OCI-LY3 (cell line): ENCODE data around the gene C16orf74.

ENCODE experiments used
- H2AFZ ChIP-seq: fragments of 200-600, 300-600 bp; shearing (Covaris generic); 2 replicates; pipeline ENCODE4 v1.6.0; 2014; ENCODE audit warnings: antibody characterized with exemption, low read depth, low read length
- H3K27ac ChIP-seq: fragments of 200-600, 300-600 bp; sonication (generic); 2 replicates; pipeline ENCODE4 v1.5.1; 2014; ENCODE audit warnings: mild to moderate bottlenecking, low read length, moderate library complexity, mixed read lengths
- H3K27me3 ChIP-seq: fragments of 200-600, 300-600 bp; sonication (generic); 2 replicates; pipeline ENCODE4 v1.6.1; 2014; ENCODE audit warnings: low read depth, low read length, mixed read lengths
- H3K36me3 ChIP-seq: fragments of 200-600, 300-600 bp; sonication (generic); replicated peaks from 2 replicates; pipeline ENCODE3; 2014; ENCODE audit warnings: low read depth, low read length, mixed read lengths
- H3K4me1 ChIP-seq: fragments of 300-600, 200-600 bp; sonication (generic); 2 replicates; pipeline ENCODE4 v1.6.1; 2014; ENCODE audit warnings: low read length, mixed read lengths
- H3K4me2 ChIP-seq: fragments of 200-600, 300-600 bp; sonication (generic); 2 replicates; pipeline ENCODE4 v1.6.1; 2014; ENCODE audit warnings: low read length, mixed read lengths
- H3K4me3 ChIP-seq: fragments of 300-600, 200-600 bp; sonication (generic); 2 replicates; pipeline ENCODE4 v1.5.1; 2014; ENCODE audit warnings: antibody characterized with exemption, mild to moderate bottlenecking, low read length, moderate library complexity
- H3K79me2 ChIP-seq: fragments of 300-600, 200-600 bp; shearing (Covaris generic); 2 replicates; pipeline ENCODE4 v1.6.1; 2014; ENCODE audit warnings: mild to moderate bottlenecking, low read length, mixed read lengths
- H3K9ac ChIP-seq: fragments of 300-600, 200-600 bp; shearing (Covaris generic); 2 replicates; pipeline ENCODE4 v1.6.0; 2014; ENCODE audit warnings: mild to moderate bottlenecking, low read length, moderate library complexity
- H3K9me3 ChIP-seq: fragments of 200-600, 300-600 bp; shearing (Covaris generic); 2 replicates; pipeline ENCODE4 v1.6.1; 2014; ENCODE audit warnings: low read length, mixed read lengths; ENCODE audit not compliant: insufficient read depth
- H4K20me1 ChIP-seq: fragments of 200-600, 300-600 bp; sonication (generic); 2 replicates; pipeline ENCODE4 v1.6.1; 2016; ENCODE audit warnings: low read length, mixed read lengths; ENCODE audit not compliant: insufficient read depth
- CTCF ChIP-seq: fragments of 200-600, 300-600 bp; sonication (generic); IDR thresholded peaks from 2 replicates; pipeline ENCODE4 v1.5.1; 2014; ENCODE audit warnings: antibody characterized with exemption, low read length, low read depth
- EZH2phosphoT487 ChIP-seq: fragments of 200-600 bp; shearing (Covaris generic); IDR thresholded peaks from 2 replicates; pipeline ENCODE4 v1.6.1; 2018; ENCODE audit warnings: antibody characterized with exemption, mixed run types, low read depth

Gene C16orf74

DNA sequence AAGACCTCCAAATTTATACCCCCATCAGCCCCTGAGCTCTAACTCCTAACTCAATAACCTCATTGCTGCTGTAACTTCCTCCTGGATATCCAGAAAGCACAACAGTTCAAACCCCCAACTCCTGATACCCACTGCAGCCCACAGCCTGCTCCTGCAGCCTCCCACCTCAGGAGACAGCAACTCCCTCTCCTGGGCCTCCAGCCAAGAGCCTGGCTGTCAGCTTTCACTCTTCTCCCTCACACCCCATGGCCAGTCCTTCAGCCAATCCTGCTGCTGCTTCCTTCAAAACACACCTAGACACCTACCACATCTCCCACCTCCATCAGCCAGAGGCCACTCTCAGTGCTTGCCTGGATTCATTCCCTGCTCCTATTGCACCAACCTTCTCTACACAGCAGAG lies 67.5 kb downstream of the C16orf74 start:
- H3K4me1 ChIP-seq, result peaks cover 18% of the 10 kb centered on the region
- H3K9me3 ChIP-seq, result no peaks in the 10 kb centered on the region
- peaks cover 29% of the 10 kb centered on the region for H4K20me1 ChIP-seq
- peaks cover 23% of the 10 kb centered on the region for H3K79me2 ChIP-seq
- H3K36me3 ChIP-seq, result peaks cover 48% of the 10 kb centered on the region
- no peak overlapping the region for H3K4me2 ChIP-seq
- H3K9ac ChIP-seq, result no peak overlapping the region
- TF ChIP-seq EZH2phosphoT487 (no peak), CTCF (no peak)
- H3K27me3 ChIP-seq, result no peaks in the 10 kb centered on the region
- no peak overlapping the region for H3K4me3 ChIP-seq
- H2AFZ ChIP-seq, result no peak overlapping the region
- H3K27ac ChIP-seq, result no peak overlapping the region

DNA sequence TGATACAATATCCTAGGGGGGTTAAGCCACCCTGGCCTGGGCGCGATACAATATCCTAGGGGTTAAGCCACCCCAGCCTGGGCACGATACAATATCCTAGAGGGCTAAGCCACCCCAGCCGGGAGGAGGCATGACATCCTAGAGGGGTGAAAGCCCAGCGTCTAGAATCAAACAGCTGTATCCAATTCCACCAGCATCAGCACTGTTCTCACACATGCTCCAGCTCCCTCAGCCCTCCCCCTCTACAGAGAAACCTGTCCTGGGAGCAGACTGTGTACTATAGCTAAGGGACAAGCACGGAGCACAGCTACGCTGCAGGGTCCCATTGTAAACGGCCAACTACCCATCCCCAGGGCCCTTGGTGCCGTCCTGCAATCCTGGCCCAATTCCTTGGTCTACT lies 68.4 kb downstream of the C16orf74 start:
- Histone ChIP-seq H3K4me3 (no peak overlapping the region), H4K20me1 (peaks cover 29% of the 10 kb centered on the region)
- TF ChIP-seq EZH2phosphoT487, result no peak
- no peak for TF ChIP-seq CTCF

GRCh38 chr16:85681255-85681654 lies 69.6 kb downstream of the C16orf74 start:
- Histone ChIP-seq H3K79me2 (peaks cover 8% of the 10 kb centered on the region; the same call in 1 of the 2 replicates), H3K9me3 (no peaks in the 10 kb centered on the region), H3K4me2 (no peak overlapping the region), H3K27me3 (no peaks in the 10 kb centered on the region), H3K4me1 (peaks cover 10% of the 10 kb centered on the region; the same call in 1 of the 2 replicates), H3K36me3 (peaks cover 44% of the 10 kb centered on the region), H2AFZ (no peak overlapping the region), H3K9ac (no peak overlapping the region), H3K4me3 (no peak overlapping the region), H4K20me1 (peaks cover 29% of the 10 kb centered on the region), H3K27ac (no peak overlapping the region)
- no peak for TF ChIP-seq EZH2phosphoT487
- TF ChIP-seq CTCF, result no peak

More for the DNA sequence above, 68.4 kb downstream of the C16orf74 start:
- H3K36me3 ChIP-seq, result peaks cover 48% of the 10 kb centered on the region
- H3K27ac ChIP-seq, result no peak overlapping the region
- peaks cover 14% of the 10 kb centered on the region; the same call in 1 of the 2 replicates for H3K4me1 ChIP-seq
- H3K9ac ChIP-seq, result no peak overlapping the region
- H3K79me2 ChIP-seq, result peaks cover 15% of the 10 kb centered on the region
- H2AFZ ChIP-seq, result no peak overlapping the region
- no peaks in the 10 kb centered on the region for H3K9me3 ChIP-seq
- no peaks in the 10 kb centered on the region for H3K27me3 ChIP-seq
- H3K4me2 ChIP-seq, result no peak overlapping the region

GRCh38 chr16:85680352-85680944 lies 70.4 kb downstream of the C16orf74 start:
- Histone ChIP-seq H3K4me1 (peaks cover 7% of the 10 kb centered on the region; the same call in 1 of the 2 replicates), H3K27ac (no peak overlapping the region), H3K36me3 (peaks cover 44% of the 10 kb centered on the region), H3K9me3 (no peaks in the 10 kb centered on the region), H3K4me3 (no peak overlapping the region), H3K9ac (no peak overlapping the region), H3K79me2 (peaks cover 8% of the 10 kb centered on the region; the same call in 1 of the 2 replicates), H2AFZ (no peak overlapping the region), H3K4me2 (no peak overlapping the region), H3K27me3 (no peaks in the 10 kb centered on the region), H4K20me1 (peaks cover 29% of the 10 kb centered on the region)
- TF ChIP-seq EZH2phosphoT487 (no peak), CTCF (no peak)
